HG03342 (cell line): ENCODE data around the gene MPRIP.
"Not testable (repeated sequence)": the region's sequence is repeated elsewhere in the genome, so short reads cannot be mapped to it uniquely, and the experiment has no call there.

ENCODE experiments used
- ATAC-seq: cut with Tn5 transposase; IDR thresholded peaks from one replicate; pipeline ENCODE4 v1.9.1; 2021; ENCODE audit warnings: mild to moderate bottlenecking, moderate library complexity; ENCODE audit not compliant: unreplicated experiment

MPRIP gene

GRCh38 chr17:17042384-17042736 is at the start of gene MPRIP:
Gene MPRIP, plus strand, starts transcription at chr17:17042457. Its CDS starts 392 bp downstream, at chr17:17042849.
- ATAC-seq, result peak; percentile 0

- no peak for ATAC-seq
Observed at GRCh38 chr17:16994631-16995030, 47.6 kb upstream of the MPRIP start.

GRCh38 chr17:16995930-16996329 is 46.3 kb upstream of the MPRIP start:
- no peak for ATAC-seq

- not testable (repeated sequence) for ATAC-seq
Observed at GRCh38 chr17:16996726-16997125, 45.5 kb upstream of the MPRIP start.

GRCh38 chr17:16997514-16998429 is 44.5 kb upstream of the MPRIP start:
- ATAC-seq, result no peak

- no peak for ATAC-seq
Observed at GRCh38 chr17:16999931-17000625, 42.2 kb upstream of the MPRIP start.

- no peak for ATAC-seq
Observed at GRCh38 chr17:17001076-17001777, 41.0 kb upstream of the MPRIP start.

GRCh38 chr17:17001874-17002520 is 40.3 kb upstream of the MPRIP start:
- ATAC-seq, result peak; percentile 56

GRCh38 chr17:17002731-17003715 is 39.2 kb upstream of the MPRIP start:
- not testable (repeated sequence) for ATAC-seq

- no peak for ATAC-seq
Observed at GRCh38 chr17:17004251-17004996, 37.8 kb upstream of the MPRIP start.

GRCh38 chr17:17004997-17005614 is 37.2 kb upstream of the MPRIP start:
- not testable (repeated sequence) for ATAC-seq

- not testable (repeated sequence) for ATAC-seq
Observed at GRCh38 chr17:17007891-17008290, 34.4 kb upstream of the MPRIP start.

- not testable (repeated sequence) for ATAC-seq
Observed at GRCh38 chr17:17008621-17009397, 33.4 kb upstream of the MPRIP start.

- ATAC-seq, result not testable (repeated sequence)
Observed at GRCh38 chr17:17009972-17010371, 32.3 kb upstream of the MPRIP start.

GRCh38 chr17:17010545-17011034 is 31.7 kb upstream of the MPRIP start:
- not testable (repeated sequence) for ATAC-seq

GRCh38 chr17:17011043-17011907 is 31.0 kb upstream of the MPRIP start:
- ATAC-seq, result not testable (repeated sequence)
